ENCODE measurements around the gene THBS3. TPM values are rescaled to one million over a fixed set of nuclear protein-coding genes. Genes with fewer than 3 reads are reported as not detected.

Gene THBS3
- total and polyA plus RNA-seq, 9 of the 15 experiments (the other 6 are each of a cell fraction or from before 2014, with no cell fraction given): 0.59 to 8.3 (median 3.2) TPM

DNA sequence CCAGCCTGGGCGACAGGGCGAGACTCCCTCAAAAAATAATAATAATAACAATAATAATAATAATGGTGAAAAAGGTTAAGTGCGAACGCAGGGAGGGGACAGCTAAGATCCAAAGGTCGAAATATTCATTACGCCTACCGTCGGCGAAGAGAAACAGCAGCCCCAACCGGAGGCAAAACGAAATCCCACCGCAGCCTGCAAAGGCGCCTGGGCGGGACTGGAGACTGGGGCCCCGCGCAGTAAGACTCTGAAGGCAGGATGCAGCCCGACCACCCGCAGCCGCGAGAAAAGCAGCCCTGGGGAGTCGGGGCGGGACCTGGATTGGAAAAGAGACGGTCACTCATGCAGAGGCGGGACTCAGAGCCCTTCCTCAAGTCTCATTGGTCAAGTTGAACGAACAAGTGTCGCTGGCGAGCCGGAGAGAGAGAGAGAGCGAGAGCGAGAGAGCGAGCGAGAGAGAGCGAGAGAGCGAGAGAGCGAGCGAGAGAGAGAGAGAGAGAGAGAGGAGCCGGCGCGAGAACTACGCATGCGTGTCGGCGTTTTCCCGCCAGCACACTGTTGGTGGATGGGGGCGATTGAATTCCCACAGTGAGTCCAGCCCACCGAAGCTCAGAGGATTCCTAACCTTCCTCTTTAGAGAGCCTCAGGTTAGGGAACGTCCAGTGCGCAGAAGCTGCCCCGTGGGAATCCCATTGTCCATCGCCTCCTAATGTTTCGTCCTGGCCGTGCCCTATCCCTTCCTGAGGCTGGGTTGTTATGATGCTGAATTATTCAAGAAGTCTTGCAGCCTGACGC, 36.9 kb upstream of the THBS3 start (continued):
- TF ChIP-seq, protein P1, sequence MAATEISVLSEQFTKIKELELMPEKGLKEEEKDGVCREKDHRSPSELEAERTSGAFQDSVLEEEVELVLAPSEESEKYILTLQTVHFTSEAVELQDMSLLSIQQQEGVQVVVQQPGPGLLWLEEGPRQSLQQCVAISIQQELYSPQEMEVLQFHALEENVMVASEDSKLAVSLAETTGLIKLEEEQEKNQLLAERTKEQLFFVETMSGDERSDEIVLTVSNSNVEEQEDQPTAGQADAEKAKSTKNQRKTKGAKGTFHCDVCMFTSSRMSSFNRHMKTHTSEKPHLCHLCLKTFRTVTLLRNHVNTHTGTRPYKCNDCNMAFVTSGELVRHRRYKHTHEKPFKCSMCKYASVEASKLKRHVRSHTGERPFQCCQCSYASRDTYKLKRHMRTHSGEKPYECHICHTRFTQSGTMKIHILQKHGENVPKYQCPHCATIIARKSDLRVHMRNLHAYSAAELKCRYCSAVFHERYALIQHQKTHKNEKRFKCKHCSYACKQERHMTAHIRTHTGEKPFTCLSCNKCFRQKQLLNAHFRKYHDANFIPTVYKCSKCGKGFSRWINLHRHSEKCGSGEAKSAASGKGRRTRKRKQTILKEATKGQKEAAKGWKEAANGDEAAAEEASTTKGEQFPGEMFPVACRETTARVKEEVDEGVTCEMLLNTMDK (IDR thresholded peaks at IDR 0.05; ENCODE audit: borderline replicate concordance, insufficient read depth, low read depth, low read length, poor library complexity, severe bottlenecking): peak; percentile 3
- no peak for TF ChIP-seq TEAD2 (tag; IDR thresholded peaks at IDR 0.05)
- peak; percentile 48; the same call in 1 of the 2 replicates for TF ChIP-seq MYNN (IDR thresholded peaks at IDR 0.05)
- no peak for TF ChIP-seq MYNN (CRISPR knock-in tag; IDR thresholded peaks at IDR 0.05)
- no peak for TF ChIP-seq U2AF2 (optimal IDR thresholded peaks at IDR 0.05; ENCODE audit: low read depth, low read length)
- TF ChIP-seq, protein P2, sequence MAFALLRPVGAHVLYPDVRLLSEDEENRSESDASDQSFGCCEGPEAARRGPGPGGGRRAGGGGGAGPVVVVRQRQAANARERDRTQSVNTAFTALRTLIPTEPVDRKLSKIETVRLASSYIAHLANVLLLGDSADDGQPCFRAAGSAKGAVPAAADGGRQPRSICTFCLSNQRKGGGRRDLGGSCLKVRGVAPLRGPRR (CRISPR knock-in tag; IDR thresholded peaks at IDR 0.05): no peak
- peak; percentile 87 for TF ChIP-seq GABPB1 (CRISPR knock-in tag; IDR thresholded peaks at IDR 0.05)
- TF ChIP-seq, protein P3, sequence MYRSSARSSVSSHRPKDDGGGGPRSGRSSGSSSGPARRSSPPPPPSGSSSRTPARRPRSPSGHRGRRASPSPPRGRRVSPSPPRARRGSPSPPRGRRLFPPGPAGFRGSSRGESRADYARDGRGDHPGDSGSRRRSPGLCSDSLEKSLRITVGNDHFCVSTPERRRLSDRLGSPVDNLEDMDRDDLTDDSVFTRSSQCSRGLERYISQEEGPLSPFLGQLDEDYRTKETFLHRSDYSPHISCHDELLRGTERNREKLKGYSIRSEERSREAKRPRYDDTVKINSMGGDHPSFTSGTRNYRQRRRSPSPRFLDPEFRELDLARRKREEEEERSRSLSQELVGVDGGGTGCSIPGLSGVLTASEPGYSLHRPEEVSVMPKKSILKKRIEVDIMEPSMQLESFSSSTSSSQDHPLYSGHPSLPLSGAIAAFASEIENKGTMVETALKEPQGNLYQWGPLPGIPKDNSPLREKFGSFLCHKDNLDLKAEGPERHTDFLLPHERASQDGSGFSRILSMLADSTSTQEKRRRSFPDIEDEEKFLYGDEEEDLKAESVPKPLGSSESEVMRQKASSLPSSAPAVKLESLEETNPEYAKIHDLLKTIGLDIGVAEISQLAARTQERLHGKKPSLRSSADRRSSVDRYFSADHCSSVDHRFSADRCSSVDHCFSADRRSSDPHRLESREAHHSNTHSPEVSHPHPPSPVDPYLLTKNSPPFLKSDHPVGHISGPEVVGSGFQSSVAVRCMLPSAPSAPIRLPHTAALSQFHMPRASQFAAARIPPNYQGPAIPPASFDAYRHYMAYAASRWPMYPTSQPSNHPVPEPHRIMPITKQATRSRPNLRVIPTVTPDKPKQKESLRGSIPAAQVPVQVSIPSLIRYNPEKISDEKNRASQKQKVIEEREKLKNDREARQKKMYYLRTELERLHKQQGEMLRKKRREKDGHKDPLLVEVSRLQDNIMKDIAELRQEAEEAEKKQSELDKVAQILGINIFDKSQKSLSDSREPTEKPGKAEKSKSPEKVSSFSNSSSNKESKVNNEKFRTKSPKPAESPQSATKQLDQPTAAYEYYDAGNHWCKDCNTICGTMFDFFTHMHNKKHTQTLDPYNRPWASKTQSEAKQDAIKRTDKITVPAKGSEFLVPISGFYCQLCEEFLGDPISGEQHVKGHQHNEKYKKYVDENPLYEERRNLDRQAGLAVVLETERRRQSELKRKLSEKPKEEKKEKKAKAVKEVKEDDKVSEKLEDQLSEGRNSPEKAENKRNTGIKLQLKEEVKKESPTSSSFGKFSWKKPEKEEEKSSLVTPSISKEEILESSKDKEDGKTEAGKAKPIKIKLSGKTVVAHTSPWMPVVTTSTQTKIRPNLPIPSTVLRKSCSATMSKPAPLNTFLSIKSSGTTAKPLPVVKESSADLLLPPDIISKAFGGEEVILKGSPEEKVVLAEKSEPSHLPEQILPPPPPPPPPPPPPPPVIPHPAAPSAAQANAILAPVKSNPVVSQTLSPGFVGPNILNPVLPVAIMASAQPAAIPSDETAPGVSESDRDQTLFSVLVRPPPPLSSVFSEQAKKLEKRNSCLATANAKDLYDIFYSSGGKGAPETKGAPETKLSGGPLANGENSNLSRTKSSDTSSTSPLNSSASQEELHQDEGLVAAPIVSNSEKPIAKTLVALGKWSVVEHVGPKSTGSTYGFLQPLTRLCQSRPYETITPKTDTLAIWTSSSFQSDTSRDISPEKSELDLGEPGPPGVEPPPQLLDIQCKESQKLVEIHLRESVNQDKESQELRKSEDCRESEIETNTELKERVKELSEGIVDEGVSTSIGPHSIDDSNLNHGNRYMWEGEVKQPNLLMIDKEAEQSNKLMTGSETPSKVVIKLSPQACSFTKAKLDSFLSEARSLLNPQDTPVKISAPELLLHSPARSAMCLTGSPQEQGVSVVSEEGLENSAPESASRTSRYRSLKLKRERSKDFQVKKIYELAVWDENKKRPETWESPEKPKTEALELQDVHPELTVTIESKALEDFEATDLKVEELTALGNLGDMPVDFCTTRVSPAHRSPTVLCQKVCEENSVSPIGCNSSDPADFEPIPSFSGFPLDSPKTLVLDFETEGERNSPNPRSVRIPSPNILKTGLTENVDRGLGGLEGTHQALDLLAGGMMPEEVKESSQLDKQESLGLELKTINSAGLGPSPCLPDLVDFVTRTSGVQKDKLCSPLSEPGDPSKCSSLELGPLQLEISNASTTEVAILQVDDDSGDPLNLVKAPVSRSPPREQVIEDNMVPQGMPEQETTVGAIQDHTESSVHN (IDR thresholded peaks at IDR 0.05; ENCODE audit: borderline replicate concordance in 1 of 2, low read depth in 1 of 2): peak in 1 of 2 experiments; percentile 88; a peak in 2 of 4 replicates
- no peak for TF ChIP-seq MCM3 (IDR thresholded peaks at IDR 0.05)
- no peak for TF ChIP-seq FOXJ3 (CRISPR knock-in tag; IDR thresholded peaks at IDR 0.05)
- peak; percentile 79 for TF ChIP-seq NFIC (IDR thresholded peaks at IDR 0.05)
- peak; percentile 57 for TF ChIP-seq NCOA4 (IDR thresholded peaks at IDR 0.05; ENCODE audit: partially characterized antibody)
- no peak for TF ChIP-seq ZNF668 (CRISPR knock-in tag; IDR thresholded peaks at IDR 0.05)
- TF ChIP-seq, protein P4, sequence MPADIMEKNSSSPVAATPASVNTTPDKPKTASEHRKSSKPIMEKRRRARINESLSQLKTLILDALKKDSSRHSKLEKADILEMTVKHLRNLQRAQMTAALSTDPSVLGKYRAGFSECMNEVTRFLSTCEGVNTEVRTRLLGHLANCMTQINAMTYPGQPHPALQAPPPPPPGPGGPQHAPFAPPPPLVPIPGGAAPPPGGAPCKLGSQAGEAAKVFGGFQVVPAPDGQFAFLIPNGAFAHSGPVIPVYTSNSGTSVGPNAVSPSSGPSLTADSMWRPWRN (IDR thresholded peaks at IDR 0.05; ENCODE audit: low read depth): peak; percentile 77
- TF ChIP-seq SIN3B (IDR thresholded peaks at IDR 0.05; ENCODE audit: low read depth): no peak
- peak; percentile 77; the same call in 1 of the 2 replicates for TF ChIP-seq NR2C1 (IDR thresholded peaks at IDR 0.05)
- peak; percentile 80 for TF ChIP-seq NR2C1 (tag; IDR thresholded peaks at IDR 0.05)
- TF ChIP-seq CAMTA2 (CRISPR knock-in tag; conservative IDR thresholded peaks at IDR 0.05): no peak; the same call in 1 of the 2 replicates
